ENCODE results near the gene TBCEL.
"Not testable (repeated sequence)": the region's sequence is repeated elsewhere in the genome, so short reads cannot be mapped to it uniquely, and the experiment has no call there.

GRCh38 chr11:121021718-121022117, 2.2 kb upstream of the TBCEL start:
- TF ChIP-seq POLR2A, POLR2AphosphoS5, EP300 (IDR thresholded peaks at IDR 0.05): not testable (repeated sequence)
- TF ChIP-seq, protein P1, sequence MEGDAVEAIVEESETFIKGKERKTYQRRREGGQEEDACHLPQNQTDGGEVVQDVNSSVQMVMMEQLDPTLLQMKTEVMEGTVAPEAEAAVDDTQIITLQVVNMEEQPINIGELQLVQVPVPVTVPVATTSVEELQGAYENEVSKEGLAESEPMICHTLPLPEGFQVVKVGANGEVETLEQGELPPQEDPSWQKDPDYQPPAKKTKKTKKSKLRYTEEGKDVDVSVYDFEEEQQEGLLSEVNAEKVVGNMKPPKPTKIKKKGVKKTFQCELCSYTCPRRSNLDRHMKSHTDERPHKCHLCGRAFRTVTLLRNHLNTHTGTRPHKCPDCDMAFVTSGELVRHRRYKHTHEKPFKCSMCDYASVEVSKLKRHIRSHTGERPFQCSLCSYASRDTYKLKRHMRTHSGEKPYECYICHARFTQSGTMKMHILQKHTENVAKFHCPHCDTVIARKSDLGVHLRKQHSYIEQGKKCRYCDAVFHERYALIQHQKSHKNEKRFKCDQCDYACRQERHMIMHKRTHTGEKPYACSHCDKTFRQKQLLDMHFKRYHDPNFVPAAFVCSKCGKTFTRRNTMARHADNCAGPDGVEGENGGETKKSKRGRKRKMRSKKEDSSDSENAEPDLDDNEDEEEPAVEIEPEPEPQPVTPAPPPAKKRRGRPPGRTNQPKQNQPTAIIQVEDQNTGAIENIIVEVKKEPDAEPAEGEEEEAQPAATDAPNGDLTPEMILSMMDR (IDR thresholded peaks at IDR 0.05): not testable (repeated sequence)

Data from upper lobe of left lung (tissue), 4 donors.